Esophagus mucosa (tissue), 1 donor: ENCODE results near the gene CASP9. TPM values are rescaled to one million over a fixed set of nuclear protein-coding genes. Genes with fewer than 3 reads are reported as not detected.
A peak's percentile ranks its signal among the peaks of the same experiment; 100 is the strongest.

Experiments
- ATAC-seq: fragments of 200-7000 bp; cut with Tn5 transposase; one replicate; pipeline ENCODE4 v1.9.1; 2020
- total RNA-seq: library from RNA; stranded (reverse); gene quantifications from one replicate; pipeline ENCODE4 v1.2.4, GENCODE V29; 2023
- donor health status: DM: yes; HTN: yes; CAD: no.

Gene CASP9
- total RNA-seq = 10.1 TPM

DNA sequence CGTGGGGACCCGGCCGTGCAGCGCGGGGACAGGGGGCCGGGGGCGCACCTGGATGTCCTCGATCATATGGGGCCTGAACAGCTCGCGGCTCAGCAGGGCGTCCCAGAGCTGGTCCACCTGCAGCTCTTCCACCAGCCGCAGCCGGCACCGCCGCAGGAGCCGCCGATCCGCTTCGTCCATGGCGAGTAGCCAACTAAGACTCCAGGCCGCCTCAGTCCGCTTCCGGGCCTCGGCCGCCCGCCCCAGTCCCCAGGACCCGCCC, at the start of gene CASP9:
CASP9 (minus strand) TSS at position 195 of the 262 bp plus-strand sequence; CDS start at position 180, 15 bp downstream.
- ATAC-seq = no peak

GRCh38 chr1:15573477-15573876, 49.5 kb upstream of the CASP9 start:
- ATAC-seq = peak; percentile 19

DNA sequence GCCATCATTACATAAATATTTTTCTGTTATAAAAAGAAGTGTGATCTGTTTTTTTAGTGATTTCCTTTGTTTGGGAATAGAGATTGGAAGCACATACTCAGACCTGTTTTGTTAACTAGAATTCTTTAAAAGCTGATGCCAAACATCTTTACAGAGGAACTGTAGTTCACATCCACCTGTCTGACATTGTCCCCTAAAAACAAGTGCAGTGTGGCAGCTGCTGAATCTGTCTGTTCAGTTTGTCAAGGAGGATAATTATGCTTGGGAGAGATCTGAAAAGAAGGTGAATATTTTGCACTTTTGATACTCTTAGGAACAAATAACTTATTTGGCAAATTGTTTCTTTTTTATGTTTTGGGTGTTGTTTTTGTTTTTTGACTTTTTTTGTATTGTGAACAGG, 47.3 kb upstream of the CASP9 start:
- ATAC-seq = no peak

- no peak for ATAC-seq
These were observed 46.8 kb upstream of the CASP9 start for GRCh38 chr1:15570861-15571260.

- no peak for ATAC-seq
These were observed 44.5 kb upstream of the CASP9 start for GRCh38 chr1:15568387-15569073.

GRCh38 chr1:15559189-15559810, 35.3 kb upstream of the CASP9 start:
- ATAC-seq = peak; percentile 95

GRCh38 chr1:15558516-15558915, 34.5 kb upstream of the CASP9 start:
- ATAC-seq = no peak

DNA sequence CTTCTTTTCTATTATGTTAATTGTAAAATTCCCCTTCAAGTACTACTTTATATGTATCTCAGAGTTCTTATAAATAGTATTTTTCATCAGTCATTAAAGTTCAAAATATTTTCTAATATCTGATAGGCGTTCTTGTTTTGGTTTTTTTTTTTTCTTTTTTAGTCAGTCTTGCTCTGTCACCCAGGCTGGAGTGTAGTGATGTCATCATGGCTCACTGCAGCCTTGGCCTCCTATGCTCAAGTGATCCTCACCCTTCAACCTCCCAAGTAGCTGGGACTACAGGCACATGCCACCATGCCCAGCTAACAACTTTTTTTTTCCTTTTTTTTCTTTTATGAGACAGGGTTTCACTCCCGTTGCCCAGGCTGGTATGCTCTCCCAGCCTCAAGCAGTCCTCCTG, 33.6 kb upstream of the CASP9 start:
- ATAC-seq = no peak

DNA sequence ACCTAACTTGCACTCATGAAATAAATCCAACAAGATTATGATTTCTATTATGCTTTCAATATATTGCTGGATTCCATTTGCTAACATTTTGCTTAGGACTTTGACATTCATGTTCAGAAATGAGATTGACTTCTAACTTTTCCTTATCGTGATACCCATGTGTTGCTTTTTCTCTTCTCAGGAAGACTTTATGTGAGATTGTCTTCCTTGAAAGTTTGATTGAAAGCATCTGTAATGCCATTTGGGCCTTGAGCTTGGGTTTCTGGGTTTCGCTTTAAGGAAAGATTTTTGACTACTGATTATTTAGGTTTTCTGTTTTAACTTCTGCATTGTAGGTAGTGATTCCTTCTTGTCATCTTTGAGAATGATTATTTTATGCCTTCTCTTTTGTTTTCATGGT, 33.0 kb upstream of the CASP9 start:
- no peak for ATAC-seq

- ATAC-seq = no peak
These were observed 26.6 kb upstream of the CASP9 start for GRCh38 chr1:15550573-15550972.

GRCh38 chr1:15546641-15547040, 22.6 kb upstream of the CASP9 start:
- no peak for ATAC-seq

GRCh38 chr1:15543589-15544568, 19.9 kb upstream of the CASP9 start:
- no peak for ATAC-seq

- ATAC-seq = no peak
These were observed 19.2 kb upstream of the CASP9 start for GRCh38 chr1:15543251-15543588.

DNA sequence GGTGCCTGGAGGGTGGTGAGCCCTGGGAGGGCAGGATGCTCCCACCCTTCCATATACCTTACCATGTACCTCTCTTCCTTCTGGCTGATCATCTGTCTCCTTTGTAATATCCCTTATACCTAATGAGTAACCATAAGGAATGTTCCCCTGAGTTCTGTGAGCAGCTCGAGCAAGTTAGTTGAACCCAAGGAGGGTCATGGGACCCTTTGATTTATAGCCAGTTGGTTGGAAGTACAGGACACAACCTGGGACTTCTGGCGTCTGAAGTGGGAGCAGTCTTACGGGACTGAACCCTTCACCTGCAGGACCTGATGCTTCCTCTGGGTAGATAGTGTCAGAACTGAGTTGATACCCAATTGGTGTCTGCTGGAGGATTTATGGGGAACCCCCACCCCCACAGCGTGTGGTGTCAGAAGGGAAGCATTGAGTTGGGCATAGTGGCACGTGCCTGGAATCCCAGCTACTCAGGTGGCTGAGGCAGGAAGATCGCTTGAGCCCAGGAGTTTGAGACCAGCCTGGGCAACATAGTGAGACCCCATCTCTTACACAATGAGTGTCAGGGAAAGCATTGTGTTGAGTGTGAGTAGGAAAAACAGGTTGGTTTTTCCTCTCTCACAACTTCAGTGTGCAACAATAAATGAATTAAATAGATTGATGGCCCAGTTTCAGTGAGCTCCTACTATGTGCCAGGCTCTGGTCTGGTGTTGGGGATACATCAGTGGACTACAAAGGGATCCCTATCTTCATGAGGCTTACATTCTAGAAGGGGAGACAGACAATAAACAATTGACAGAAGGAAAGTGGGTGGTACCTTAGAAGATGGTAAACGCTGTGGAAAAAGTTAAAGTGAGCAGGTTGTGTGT, 18.6 kb upstream of the CASP9 start:
- ATAC-seq = no peak

GRCh38 chr1:15541231-15541792, 17.3 kb upstream of the CASP9 start:
- no peak for ATAC-seq

- no peak for ATAC-seq
These were observed 16.2 kb upstream of the CASP9 start for GRCh38 chr1:15540186-15540585.

- no peak for ATAC-seq
These were observed 14.8 kb upstream of the CASP9 start for GRCh38 chr1:15538771-15539170.

GRCh38 chr1:15531682-15532081, 7.7 kb upstream of the CASP9 start:
- ATAC-seq = no peak

DNA sequence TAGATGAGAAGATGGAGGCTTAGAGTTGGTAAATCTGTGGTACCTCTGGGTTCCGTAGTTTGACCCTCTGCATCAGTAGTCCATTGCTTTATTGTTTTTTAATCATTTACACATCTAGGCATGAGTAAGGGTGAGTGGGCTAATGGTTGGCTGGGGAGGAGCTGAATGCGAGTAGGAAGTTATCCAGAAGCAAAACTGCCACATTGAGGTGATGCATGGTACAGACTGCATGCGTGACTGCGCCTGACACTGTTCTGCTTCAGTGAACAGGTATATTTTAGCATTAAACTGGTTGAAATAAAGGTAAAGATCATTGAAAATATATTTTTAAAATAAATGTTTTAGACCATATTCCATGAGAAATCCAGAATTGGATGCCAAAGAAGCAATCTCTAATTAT, 7.0 kb upstream of the CASP9 start:
- ATAC-seq = no peak

- ATAC-seq = peak; percentile 68
These were observed 2.7 kb upstream of the CASP9 start, which contains the start of gene DNAJC16 for GRCh38 chr1:15526490-15527339. Gene DNAJC16, plus strand, starts transcription at chr1:15526848. Its CDS starts 2,258 bp downstream, at chr1:15529106.

- no peak for ATAC-seq
These were observed 2.0 kb upstream of the CASP9 start for GRCh38 chr1:15526021-15526489.
